Fibroblast of the aortic adventitia (primary cell): ENCODE results near the gene KIAA1958. TPM values are rescaled to one million over a fixed set of nuclear protein-coding genes. Genes with fewer than 3 reads are reported as not detected.

Experiments used
- DNase-seq: peaks from one replicate; pipeline ENCODE4 v3.0.0-alpha.2; 2010; ENCODE audit warnings: low read depth
- H3K4me3 ChIP-seq: 2 replicates; pipeline ENCODE4 v1.5.1; 2011; ENCODE audit warnings: low read depth, mild to moderate bottlenecking, control low read depth, low read length, moderate library complexity
- CTCF ChIP-seq: IDR thresholded peaks from 2 replicates; pipeline ENCODE4 v1.5.1; 2011; ENCODE audit warnings: mild to moderate bottlenecking, low read length, control low read depth, inconsistent platforms; ENCODE audit not compliant: insufficient read depth
- total RNA-seq: library from RNA; depleted of rRNA; stranded (reverse); fragments of >200 nt; gene quantifications from 2 replicates; pipeline ENCODE4 v1.2.3, GENCODE V29; 2012; ENCODE audit warnings: low replicate concordance

KIAA1958 gene
- total RNA-seq, 1 donor, result 1.4 TPM

DNA sequence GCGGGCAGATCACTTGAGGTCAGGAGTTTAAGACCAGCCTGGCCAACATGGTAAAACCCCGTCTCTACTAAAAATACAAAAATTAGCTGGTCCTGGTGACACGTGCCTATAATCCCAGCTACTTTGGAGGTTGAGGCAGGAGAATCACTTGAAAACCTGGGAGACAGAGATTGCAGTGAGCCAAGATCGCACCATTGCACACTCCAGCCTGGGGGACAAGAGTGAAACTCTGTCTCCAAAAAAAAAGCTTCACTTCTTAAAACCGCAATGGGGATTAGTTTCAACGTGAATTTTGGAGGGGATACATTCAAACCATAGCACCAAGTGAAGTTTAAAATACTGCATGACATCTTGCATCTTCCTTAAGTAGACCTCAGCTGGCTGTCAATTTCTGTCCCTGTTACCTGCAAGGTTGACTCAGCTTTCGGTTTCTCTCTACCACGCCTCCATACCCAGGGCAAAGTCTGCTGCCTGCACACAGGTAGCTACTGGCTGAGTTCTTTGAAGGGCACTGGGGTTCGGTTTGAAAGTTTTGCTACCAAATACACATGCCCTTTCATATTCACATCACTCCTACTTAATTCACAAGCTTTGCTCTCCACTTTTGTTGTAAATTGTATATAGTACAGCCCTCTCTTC, 69.3 kb downstream of the KIAA1958 start:
- no peak overlapping the region for H3K4me3 ChIP-seq
- no peak for TF ChIP-seq CTCF
- no peak for DNase-seq

- TF ChIP-seq CTCF, result no peak
- DNase-seq, result peak; percentile 12
- no peak overlapping the region for H3K4me3 ChIP-seq
Observed at GRCh38 chr9:112556497-112557442, 70.1 kb downstream of the KIAA1958 start.

GRCh38 chr9:112558476-112558875, 71.8 kb downstream of the KIAA1958 start:
- no peak for TF ChIP-seq CTCF
- peak; percentile 30 for DNase-seq
- no peak overlapping the region for H3K4me3 ChIP-seq

GRCh38 chr9:112558978-112559377, 72.4 kb downstream of the KIAA1958 start:
- no peak for DNase-seq
- H3K4me3 ChIP-seq, result no peak overlapping the region
- TF ChIP-seq CTCF, result no peak

DNA sequence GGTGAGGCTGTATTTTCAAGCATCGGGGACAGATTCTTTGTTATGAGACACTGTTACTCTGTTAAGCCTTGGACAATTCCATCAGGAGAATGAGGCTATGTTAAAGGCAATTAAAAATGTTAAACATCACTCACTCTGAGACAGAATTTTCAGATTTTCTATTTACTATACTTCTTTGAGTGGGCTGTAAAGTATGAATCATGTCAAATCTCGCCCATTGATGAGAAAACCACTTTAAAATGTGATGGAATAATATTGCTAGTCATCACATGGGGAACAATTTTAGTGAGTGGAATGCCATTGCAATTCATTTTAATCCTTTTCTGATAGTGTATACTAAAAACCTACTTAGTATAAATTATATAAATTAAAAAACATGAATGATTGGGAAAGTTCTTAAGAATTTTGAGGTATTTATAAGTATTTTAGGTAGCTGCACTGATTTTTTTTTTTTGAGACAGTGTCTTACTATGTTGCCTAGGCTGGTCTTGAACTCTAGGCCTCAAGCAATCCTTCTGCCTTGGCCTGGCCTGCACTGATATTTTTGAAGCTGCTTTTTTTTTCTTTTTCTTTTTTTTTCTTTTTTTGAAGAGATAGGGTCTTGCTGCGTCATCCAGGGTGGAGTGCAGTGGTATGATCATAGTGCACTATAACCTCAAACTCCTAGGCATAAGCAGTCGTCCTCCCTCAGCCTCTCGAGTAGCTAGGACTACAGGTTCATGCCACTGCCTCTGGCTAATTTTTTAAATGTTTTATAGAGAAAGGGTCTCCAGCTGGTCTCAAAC, 73.2 kb downstream of the KIAA1958 start:
- H3K4me3 ChIP-seq, result no peak overlapping the region
- no peak for DNase-seq
- no peak for TF ChIP-seq CTCF

GRCh38 chr9:112562235-112562958, 75.8 kb downstream of the KIAA1958 start:
- DNase-seq, result no peak
- no peak for TF ChIP-seq CTCF
- no peak overlapping the region for H3K4me3 ChIP-seq
